Rectal smooth muscle tissue (tissue), 1 donor: Measurements from ENCODE around the gene CERS1.

Experiments
- H3K27ac ChIP-seq: one replicate; pipeline ENCODE4 v1.7.0; 2013; ENCODE audit warnings: low read depth, low read length, inconsistent platforms
- H3K27me3 ChIP-seq: one replicate; pipeline ENCODE4 v1.7.0; 2013; ENCODE audit warnings: low read length; ENCODE audit not compliant: control insufficient read depth, insufficient read depth
- H3K36me3 ChIP-seq: one replicate; pipeline ENCODE4 v1.7.0; 2013; ENCODE audit warnings: low read length; ENCODE audit not compliant: control insufficient read depth, insufficient read depth
- H3K4me1 ChIP-seq: one replicate; pipeline ENCODE4 v1.7.0; 2013; ENCODE audit warnings: low read length; ENCODE audit not compliant: control insufficient read depth, insufficient read depth
- H3K4me3 ChIP-seq: one replicate; pipeline ENCODE4 v1.7.0; 2013; ENCODE audit warnings: low read length
- H3K9ac ChIP-seq: one replicate; pipeline ENCODE4 v1.7.0; 2013; ENCODE audit warnings: low read length

The CERS1 gene

DNA sequence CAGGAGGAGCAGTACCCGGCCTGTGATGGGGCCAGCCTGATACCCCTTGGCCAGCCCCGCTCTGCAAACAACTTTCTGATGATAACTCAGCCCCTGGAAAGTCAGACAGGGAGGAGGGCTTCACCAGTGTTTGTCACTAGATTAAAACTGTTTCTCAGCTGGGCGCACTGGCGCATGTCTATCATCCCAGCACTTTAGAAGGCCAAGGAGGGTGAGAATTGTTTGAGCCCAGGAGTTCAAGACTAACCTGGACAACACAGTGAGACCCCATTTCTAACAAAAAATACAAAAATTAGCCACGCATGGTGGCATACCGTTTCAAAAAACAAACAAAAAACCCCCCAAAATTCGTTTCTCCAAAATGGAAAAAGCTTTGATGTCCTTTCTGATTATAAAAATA is 5.5 kb upstream of the CERS1 start:
- no peak overlapping the region for H3K4me3 ChIP-seq
- peaks cover 19% of the 10 kb centered on the region for H3K36me3 ChIP-seq
- H3K27ac ChIP-seq: no peak overlapping the region
- no peak overlapping the region for H3K9ac ChIP-seq
- no peaks in the 10 kb centered on the region for H3K4me1 ChIP-seq
- peaks cover 8% of the 10 kb centered on the region for H3K27me3 ChIP-seq

DNA sequence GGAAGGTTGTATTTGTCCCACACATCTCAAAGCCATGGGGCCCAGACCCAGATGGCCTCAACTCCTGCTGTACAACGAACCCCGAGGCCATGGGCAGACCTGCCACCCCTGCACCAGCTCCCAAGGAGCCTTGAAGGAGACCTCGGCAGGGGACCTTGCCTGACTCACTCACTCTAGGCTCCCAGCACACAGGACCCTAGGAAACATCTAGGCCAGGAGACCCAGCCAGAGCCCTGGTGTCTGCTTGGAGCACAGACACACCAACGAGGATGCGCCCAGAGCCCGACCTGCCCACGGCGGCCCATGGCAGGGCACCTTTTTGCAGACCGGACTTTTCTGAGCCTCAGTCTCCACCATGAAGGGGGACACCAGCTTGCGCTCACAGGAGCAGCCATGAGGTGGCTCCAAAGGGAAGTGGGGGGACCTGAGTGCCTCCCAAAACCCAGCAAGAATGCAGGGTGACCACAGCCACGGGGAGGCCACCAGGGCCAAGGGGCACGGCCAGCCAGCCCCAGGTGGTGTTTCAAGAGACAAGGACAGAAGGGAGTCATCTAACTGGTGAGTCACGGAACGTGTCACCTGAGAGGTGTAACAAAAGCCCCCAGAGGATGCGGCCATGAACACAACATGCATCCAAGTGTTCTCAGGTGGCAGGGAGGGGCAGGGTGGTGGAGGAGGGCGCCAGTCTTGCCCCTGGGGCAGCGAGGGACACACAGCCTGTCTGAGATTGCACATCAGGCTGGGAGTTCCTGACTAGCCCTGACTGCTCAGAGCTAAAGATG is 4.9 kb upstream of the CERS1 start:
- H3K27ac ChIP-seq: no peak overlapping the region
- no peaks in the 10 kb centered on the region for H3K4me1 ChIP-seq
- H3K36me3 ChIP-seq: peaks cover 19% of the 10 kb centered on the region

DNA sequence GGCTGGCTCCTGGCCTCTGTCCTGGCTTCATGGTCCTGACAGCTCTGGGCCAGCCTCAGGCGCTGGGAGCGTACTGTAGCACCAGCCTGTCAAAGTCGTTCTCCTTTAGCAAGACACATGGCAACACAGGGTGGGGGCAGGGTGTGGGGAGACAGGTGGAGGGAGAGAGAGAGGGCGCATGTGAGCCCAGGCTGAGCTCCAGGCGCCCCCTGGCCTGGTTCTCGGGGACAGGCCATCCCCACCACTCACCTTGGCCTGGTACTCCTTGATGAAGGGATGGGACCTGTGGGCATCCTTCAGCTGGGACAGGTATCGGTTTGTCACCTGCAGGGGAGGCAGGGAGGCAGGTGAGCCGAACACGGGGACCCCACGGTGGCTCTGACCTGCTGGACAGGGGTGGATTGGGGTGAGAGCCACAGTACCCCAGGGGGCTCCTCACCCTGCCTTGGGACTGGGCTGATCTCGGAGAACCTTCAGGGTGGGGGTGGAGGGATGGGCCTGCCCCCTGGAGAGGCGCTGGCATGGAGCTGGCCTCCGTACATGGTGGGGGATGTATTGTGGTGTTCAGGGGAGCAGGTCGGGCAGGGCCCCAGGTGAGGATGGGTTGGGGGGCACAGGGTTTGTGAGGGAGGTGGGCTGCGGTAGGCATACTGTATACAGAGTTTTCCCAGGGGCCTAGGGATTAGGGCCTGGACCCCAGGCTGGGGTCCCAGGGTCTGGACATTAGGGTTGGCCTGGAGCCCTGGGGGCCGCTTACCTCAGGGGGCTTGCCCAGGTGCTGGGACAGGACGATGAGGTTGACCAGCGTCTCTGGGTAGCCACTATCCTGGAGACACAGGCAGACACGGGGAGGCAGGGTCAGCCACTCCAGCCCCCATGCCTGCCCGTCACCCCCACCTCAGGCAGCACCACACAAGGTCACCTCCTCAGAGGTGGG is 3.9 kb upstream of the CERS1 start:
- no peak overlapping the region for H3K9ac ChIP-seq
- H3K4me1 ChIP-seq: peaks cover 3% of the 10 kb centered on the region
- peaks cover 19% of the 10 kb centered on the region for H3K36me3 ChIP-seq
- H3K4me3 ChIP-seq: no peak overlapping the region
- H3K27ac ChIP-seq: no peak overlapping the region
- peaks cover 10% of the 10 kb centered on the region for H3K27me3 ChIP-seq

More for the DNA sequence above, 4.9 kb upstream of the CERS1 start:
- H3K4me3 ChIP-seq: no peak overlapping the region
- H3K9ac ChIP-seq: no peak overlapping the region
- H3K27me3 ChIP-seq: peaks cover 8% of the 10 kb centered on the region

DNA sequence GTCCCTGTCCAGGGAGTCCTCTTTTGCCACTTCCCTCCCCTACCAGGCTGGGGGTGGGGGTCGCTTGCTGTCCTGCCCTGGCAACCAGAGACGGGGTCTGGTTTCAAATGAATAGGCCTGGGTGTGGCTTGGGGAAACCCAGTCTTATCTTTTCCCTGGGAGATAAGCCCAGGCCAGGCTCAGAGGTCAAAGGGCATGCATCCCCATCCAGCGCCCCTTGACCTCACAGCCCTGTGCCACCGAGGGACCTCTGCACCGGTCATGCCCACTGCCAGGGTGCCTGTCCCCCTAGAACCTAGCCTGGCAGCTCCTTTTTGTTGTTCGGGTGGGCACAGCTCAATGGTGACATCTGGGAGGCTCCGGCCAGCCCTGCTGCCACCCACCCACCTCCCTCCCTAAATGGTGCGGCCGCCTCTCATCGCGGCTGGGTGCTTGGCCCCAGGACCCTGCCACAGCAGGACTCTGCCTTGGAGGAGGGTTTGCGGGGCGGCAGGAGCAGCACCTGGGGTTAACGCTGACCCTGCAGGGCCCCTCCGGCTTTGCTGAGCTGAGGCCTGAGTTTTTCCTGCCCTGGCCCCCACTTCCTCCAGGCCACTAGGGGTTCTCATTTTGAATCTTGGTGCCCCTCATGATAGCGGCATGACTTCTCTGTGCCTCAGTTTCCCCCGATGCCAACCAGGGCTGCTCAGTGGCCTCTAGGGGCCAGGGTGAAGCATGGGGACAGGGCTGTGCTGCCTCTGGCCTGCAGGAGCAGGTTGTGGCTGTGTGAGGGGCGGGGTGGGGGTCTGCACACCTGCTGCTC is 2.9 kb upstream of the CERS1 start:
- no peak overlapping the region for H3K9ac ChIP-seq
- H3K36me3 ChIP-seq: peaks cover 15% of the 10 kb centered on the region
- no peak overlapping the region for H3K4me3 ChIP-seq
- peaks cover 19% of the 10 kb centered on the region for H3K27me3 ChIP-seq
- H3K27ac ChIP-seq: no peak overlapping the region
- peaks cover 3% of the 10 kb centered on the region for H3K4me1 ChIP-seq

DNA sequence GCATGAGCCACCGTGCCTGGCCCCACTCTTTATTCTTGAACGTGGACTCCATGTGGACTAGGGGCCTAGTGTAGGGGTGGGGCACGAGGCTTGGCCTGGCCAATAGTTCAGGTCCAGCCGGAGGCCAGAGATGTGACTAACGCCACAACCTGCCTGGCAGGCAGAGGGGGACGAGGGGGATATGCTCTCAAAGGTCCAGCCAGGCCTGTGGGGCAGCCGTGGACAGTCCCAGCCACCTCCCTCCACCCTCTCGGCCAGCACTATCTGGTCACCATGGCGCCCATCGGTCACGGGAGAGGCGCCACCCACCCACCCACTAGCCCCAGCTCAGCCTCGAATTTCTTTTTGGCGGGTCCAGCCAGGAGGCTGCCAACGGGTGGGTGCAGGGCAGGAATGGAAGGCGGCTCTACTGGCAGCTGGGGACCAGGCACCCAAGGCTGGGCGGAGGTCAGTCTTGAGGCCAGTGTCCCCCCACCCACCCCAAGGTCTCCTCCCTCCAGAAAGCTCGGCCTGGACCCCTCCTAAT is 2.2 kb upstream of the CERS1 start:
- Histone ChIP-seq H3K27me3 (peaks cover 25% of the 10 kb centered on the region), H3K27ac (no peak overlapping the region), H3K9ac (no peak overlapping the region), H3K4me3 (no peak overlapping the region), H3K36me3 (peaks cover 15% of the 10 kb centered on the region), H3K4me1 (peaks cover 3% of the 10 kb centered on the region)

DNA sequence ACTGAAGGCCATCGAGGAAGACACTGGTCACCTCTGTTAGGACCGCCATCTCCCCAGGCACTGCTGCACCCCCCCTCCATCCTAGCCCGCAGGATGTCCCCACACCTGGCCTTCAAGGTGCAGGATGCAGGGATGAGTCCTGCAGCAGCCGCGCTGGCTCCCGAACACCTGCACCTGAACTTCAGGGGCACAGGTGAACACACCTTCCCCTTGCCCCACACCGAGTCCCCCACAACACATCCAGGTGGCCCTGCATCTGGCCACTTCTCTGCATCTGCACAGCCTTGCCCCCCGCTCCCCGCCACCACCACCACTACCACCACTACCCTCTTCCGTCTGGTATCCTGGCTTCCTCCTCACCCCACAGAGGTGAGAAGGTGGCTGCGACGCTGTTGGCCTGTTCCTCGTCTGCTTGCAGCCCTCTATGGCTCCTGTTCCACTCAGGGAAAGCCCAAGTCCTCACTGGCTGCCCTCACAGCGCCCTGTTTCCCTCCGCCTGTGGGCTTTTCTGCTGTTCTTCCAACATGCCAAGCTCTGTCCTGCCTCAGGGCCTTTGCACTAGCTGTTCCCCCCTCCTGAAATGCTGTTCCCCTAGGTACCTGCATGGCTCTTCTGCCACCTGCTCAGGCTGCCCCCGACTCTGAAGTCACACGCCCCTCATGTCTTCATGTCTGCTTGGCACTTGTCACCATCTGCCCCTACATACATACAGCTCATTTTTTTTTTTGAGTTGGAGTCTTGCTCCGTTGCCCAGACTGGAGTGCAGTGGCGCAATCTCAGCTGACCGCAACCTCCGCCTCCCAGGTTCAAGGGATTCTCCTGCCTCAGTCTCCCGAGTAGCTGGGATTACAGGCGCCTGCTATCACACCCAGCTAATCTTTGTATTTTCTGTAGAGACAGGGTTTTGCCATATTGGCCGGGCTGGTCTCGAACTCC is 1.4 kb upstream of the CERS1 start:
- Histone ChIP-seq H3K4me3 (no peak overlapping the region), H3K36me3 (peaks cover 15% of the 10 kb centered on the region), H3K27me3 (peaks cover 25% of the 10 kb centered on the region), H3K27ac (no peak overlapping the region), H3K4me1 (peaks cover 3% of the 10 kb centered on the region), H3K9ac (peak overlapping the region; percentile 40)

DNA sequence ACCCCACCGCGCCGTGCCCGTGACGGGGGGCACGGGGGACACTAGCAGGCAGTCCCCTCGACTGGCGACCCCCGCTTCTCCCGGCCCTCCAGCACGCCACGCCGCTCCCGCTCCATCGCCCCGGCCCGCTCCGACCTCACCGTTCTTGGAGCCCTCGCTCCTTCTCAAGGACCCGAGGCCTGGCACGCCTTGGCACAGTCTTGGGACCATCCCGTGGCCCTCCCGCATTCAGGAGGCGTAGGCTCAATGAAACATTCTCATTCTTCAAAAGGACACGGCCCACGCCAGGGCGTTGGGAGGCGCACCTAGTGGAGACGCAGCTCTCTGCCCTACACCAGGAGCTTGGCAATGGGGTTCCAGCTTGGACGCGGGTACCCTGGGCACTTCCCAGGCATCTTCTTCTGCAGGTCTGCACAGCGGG is 473 bp upstream of the CERS1 start:
- H3K4me1 ChIP-seq: peaks cover 3% of the 10 kb centered on the region
- peaks cover 15% of the 10 kb centered on the region for H3K36me3 ChIP-seq
- no peak overlapping the region for H3K9ac ChIP-seq
- peaks cover 25% of the 10 kb centered on the region for H3K27me3 ChIP-seq
- no peak overlapping the region for H3K27ac ChIP-seq
- no peak overlapping the region for H3K4me3 ChIP-seq

DNA sequence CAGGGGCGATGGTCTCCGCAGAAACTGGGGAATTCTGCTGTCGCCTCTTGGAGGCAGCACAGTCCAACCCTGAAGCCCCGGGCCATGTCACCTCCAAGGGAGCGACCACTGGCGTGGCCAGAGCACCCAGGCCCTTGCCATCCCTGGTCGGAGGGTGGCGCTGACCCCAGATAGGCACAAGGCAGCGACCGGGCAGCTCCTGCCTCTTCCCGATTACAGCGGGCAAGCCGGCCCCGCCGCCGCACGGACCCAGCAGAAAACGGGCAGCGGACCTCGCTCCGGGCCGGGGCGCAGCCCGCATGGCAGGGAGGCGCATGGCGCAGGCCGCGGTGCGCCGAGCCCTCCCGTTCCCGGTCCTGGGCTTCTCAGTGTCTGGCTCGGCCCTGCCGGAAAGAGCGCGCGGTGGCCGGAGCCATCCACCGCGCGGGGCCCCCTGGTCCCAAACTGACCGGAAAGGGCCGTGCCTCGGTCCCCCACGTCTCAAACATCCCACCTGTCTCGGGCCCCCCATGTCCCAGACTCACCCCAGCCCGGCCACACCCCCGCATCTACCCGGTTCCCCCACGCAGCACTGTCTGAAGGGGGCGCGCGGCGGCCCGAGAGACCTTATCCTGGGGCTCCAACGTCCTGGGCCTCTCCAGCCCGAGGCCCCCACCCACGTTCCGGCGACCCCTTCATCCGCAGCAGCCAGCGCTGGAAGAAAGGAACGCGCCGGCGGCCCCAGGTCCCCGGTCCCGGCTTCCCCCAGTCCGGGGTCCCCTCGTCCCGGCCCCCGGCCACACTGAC is 727 bp downstream of the CERS1 start:
- H3K27ac ChIP-seq: peak overlapping the region; percentile 30
- H3K36me3 ChIP-seq: peaks cover 9% of the 10 kb centered on the region
- peak overlapping the region; percentile 44 for H3K4me3 ChIP-seq
- no peak overlapping the region for H3K9ac ChIP-seq
- H3K27me3 ChIP-seq: peaks cover 25% of the 10 kb centered on the region
- H3K4me1 ChIP-seq: peaks cover 3% of the 10 kb centered on the region

DNA sequence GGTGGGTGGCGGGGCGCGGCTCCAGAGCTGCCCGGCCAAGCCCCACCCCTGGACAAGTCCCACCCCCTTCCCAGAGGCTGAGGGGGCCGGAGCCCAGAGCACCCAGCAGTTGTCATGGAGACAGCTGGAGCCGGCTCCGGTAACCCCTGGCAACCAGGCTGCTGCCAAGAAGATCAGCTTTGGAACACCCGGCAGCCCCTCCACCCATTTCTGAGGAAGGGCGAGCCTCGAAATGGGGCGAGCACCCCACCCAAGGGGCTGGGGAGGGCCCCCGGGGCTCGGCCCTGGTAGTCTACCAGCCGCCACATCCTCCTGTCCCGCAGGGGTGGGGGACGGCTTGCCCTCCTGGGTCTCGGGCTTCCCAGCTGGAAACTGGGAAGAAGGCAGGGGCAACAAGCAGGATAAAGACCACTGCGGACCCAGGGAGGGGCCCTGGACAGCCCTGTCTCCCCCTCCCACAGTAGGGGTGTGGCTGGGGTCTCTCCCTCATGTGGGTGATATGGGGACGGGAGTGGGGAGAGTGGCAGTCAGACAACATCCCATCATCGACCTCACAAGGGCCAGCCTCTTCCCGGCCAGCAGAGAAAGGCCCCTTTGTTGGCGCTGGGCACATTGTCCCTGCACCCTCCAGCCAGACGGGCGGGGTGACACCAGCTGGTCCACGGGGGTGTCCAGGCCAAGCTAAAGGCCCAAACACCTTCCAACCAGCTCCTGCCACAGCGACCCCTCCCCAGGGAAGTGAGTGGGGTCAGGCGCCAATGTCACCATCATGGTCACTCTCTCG is 1.5 kb downstream of the CERS1 start:
- no peak overlapping the region for H3K9ac ChIP-seq
- peak overlapping the region; percentile 44 for H3K4me3 ChIP-seq
- H3K27me3 ChIP-seq: peaks cover 25% of the 10 kb centered on the region
- peak overlapping the region; percentile 55 for H3K27ac ChIP-seq
- peaks cover 5% of the 10 kb centered on the region for H3K36me3 ChIP-seq
- peaks cover 3% of the 10 kb centered on the region for H3K4me1 ChIP-seq

DNA sequence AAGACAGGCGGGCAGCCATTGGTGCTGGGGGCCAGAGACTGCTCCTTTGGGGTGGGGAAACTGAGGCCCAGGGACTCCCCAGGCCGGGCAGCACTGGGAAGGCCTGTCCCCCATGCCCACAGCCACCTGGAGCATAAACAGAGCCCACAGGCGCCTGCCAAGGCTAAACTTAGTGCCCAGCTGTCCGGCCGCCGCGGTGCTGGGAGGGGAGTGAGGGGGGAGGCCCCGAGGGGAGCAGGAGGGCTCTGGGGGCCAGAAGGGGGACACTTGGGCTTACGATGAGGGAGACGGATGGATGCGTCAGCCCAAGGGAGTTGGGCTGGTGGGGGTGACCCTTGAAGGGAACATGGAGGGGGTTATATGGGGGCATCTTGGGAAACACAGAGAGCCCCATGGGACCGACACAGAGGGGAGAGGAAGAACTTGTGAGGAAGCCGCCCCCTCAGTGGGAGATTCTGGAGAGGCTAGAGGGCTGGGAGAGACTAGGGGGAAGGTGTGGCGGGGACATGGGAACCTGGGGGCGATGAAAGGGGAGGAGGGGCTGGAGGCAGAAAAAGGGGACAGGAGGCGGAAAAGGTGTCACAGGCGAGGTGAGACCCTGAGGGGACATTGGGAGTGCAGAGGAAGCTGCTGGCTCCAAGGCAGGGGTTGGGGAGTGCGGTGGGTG is 2.2 kb downstream of the CERS1 start:
- H3K4me1 ChIP-seq: peaks cover 3% of the 10 kb centered on the region
- no peaks in the 10 kb centered on the region for H3K36me3 ChIP-seq
- no peak overlapping the region for H3K9ac ChIP-seq
- H3K4me3 ChIP-seq: no peak overlapping the region
- H3K27me3 ChIP-seq: peaks cover 25% of the 10 kb centered on the region
- H3K27ac ChIP-seq: peak overlapping the region; percentile 7
